Astrocyte (in vitro differentiated cells and primary cell): Measurements from ENCODE around the gene C3. TPM values are rescaled to one million over a fixed set of nuclear protein-coding genes. Genes with fewer than 3 reads are reported as not detected.

Source experiments
- DNase-seq: peaks from one replicate; pipeline ENCODE4 v3.0.0-alpha.2; 2010; ENCODE audit warnings: low read depth
- FAIRE-seq: peaks from 2 replicates; lab custom pipeline; 2011; peaks lifted over from hg19 to GRCh38; lab: Jason Lieb, UNC
- H2AFZ ChIP-seq: 2 replicates; pipeline ENCODE4 v1.6.0; 2012; ENCODE audit warnings: low read depth, low read length, inconsistent platforms
- H3K27ac ChIP-seq: 2 replicates; pipeline ENCODE4 v1.5.1; 2011; ENCODE audit warnings: low read depth, low read length, inconsistent platforms
- H3K27me3 ChIP-seq: 2 replicates; pipeline ENCODE4 v1.6.0; 2011; ENCODE audit warnings: low read length, inconsistent platforms; ENCODE audit not compliant: insufficient read depth
- H3K36me3 ChIP-seq: 2 replicates; pipeline ENCODE4 v1.5.1; 2011; ENCODE audit warnings: low read length, inconsistent platforms; ENCODE audit not compliant: insufficient read depth
- H3K4me1 ChIP-seq: 2 replicates; pipeline ENCODE4 v1.5.1; 2011; ENCODE audit warnings: low read length, inconsistent platforms; ENCODE audit not compliant: insufficient read depth
- H3K4me2 ChIP-seq: 2 replicates; pipeline ENCODE4 v1.6.0; 2012; ENCODE audit warnings: low read length, inconsistent platforms
- H3K4me3 ChIP-seq: 2 replicates; pipeline ENCODE4 v1.5.1; 2011; ENCODE audit warnings: low read depth, mild to moderate bottlenecking, low read length, inconsistent platforms; ENCODE audit not compliant: insufficient read depth
- H3K79me2 ChIP-seq: 2 replicates; pipeline ENCODE4 v1.6.0; 2012; ENCODE audit warnings: mild to moderate bottlenecking, low read length, inconsistent platforms; ENCODE audit not compliant: insufficient read depth
- H3K9ac ChIP-seq: 2 replicates; pipeline ENCODE4 v1.6.0; 2012; ENCODE audit warnings: mild to moderate bottlenecking, low read length, inconsistent platforms
- H3K9me3 ChIP-seq: 2 replicates; pipeline ENCODE4 v1.5.1; 2012; ENCODE audit warnings: low read depth, mild to moderate bottlenecking, low read length, inconsistent platforms; ENCODE audit not compliant: insufficient read depth
- H4K20me1 ChIP-seq: 2 replicates; pipeline ENCODE4 v1.6.0; 2012; ENCODE audit warnings: low read length, inconsistent platforms; ENCODE audit not compliant: insufficient read depth
- H3K27ac Mint-ChIP-seq: one replicate; pipeline ENCODE4 v1.8.0; 2021; ENCODE audit warnings: mild to moderate bottlenecking, mixed read lengths; ENCODE audit not compliant: unreplicated experiment
- H3K27me3 Mint-ChIP-seq: one replicate; pipeline ENCODE4 v1.8.0; 2021; ENCODE audit warnings: low read depth, mixed read lengths; ENCODE audit not compliant: unreplicated experiment
- H3K36me3 Mint-ChIP-seq: one replicate; pipeline ENCODE4 v1.8.0; 2021; ENCODE audit warnings: low read depth, mixed read lengths; ENCODE audit not compliant: unreplicated experiment
- H3K4me1 Mint-ChIP-seq: one replicate; pipeline ENCODE4 v1.8.0; 2021; ENCODE audit warnings: low read depth, mixed read lengths; ENCODE audit not compliant: unreplicated experiment
- H3K4me3 Mint-ChIP-seq: one replicate; pipeline ENCODE4 v1.8.0; 2021; ENCODE audit warnings: mild to moderate bottlenecking, moderate library complexity, mixed read lengths; ENCODE audit not compliant: unreplicated experiment
- H3K9me3 Mint-ChIP-seq: one replicate; pipeline ENCODE4 v1.8.0; 2021; ENCODE audit warnings: mild to moderate bottlenecking, mixed read lengths; ENCODE audit not compliant: unreplicated experiment
- CTCF ChIP-seq: IDR thresholded peaks from 2 replicates; pipeline ENCODE4 v1.5.1; 2011; ENCODE audit warnings: low read depth, mild to moderate bottlenecking, inconsistent platforms, low read length, moderate library complexity; ENCODE audit not compliant: insufficient read depth
- EZH2 ChIP-seq: IDR thresholded peaks from 2 replicates; pipeline ENCODE4 v1.6.1; 2012; ENCODE audit warnings: mild to moderate bottlenecking, low read length, inconsistent platforms; ENCODE audit not compliant: insufficient read depth
- total RNA-seq: library from RNA; stranded (reverse); gene quantifications from 2 replicates; pipeline ENCODE4 v1.2.1, GENCODE V29; 2021

Gene C3
- total RNA-seq, 1 donor from 2014 or later = 2.4 TPM

GRCh38 chr19:6718741-6719539 lies 1.5 kb downstream of the C3 start:
- TF ChIP-seq CTCF = no peak
- no peak for TF ChIP-seq EZH2
- FAIRE-seq = no peak
- Mint-ChIP-seq H3K27me3 (peaks cover 8% of the 10 kb centered on the region), H3K4me1 (peaks cover 2% of the 10 kb centered on the region), H3K9me3 (peaks cover 7% of the 10 kb centered on the region), H3K27ac (no peak overlapping the region), H3K36me3 (no peaks in the 10 kb centered on the region), H3K4me3 (no peak overlapping the region)
- H3K9me3 ChIP-seq = peaks cover 4% of the 10 kb centered on the region
- H3K9ac ChIP-seq = no peak overlapping the region
- no peaks in the 10 kb centered on the region for H3K79me2 ChIP-seq
- H3K27me3 ChIP-seq = no peaks in the 10 kb centered on the region
- no peaks in the 10 kb centered on the region for H3K4me1 ChIP-seq
- H3K27ac ChIP-seq = no peak overlapping the region
- H3K4me2 ChIP-seq = no peak overlapping the region
- no peak overlapping the region for H3K4me3 ChIP-seq
- DNase-seq = no peak
- no peaks in the 10 kb centered on the region for H4K20me1 ChIP-seq
- no peak overlapping the region for H2AFZ ChIP-seq
- H3K36me3 ChIP-seq = no peaks in the 10 kb centered on the region

- Mint-ChIP-seq H3K27me3 (peaks cover 8% of the 10 kb centered on the region), H3K4me3 (no peak overlapping the region)
These were observed 2.2 kb downstream of the C3 start for GRCh38 chr19:6718111-6718740.

More at GRCh38 chr19:6718111-6718740, 2.2 kb downstream of the C3 start:
- H3K36me3 Mint-ChIP-seq = no peaks in the 10 kb centered on the region
- Histone ChIP-seq H3K27me3 (no peaks in the 10 kb centered on the region), H4K20me1 (no peaks in the 10 kb centered on the region), H3K9me3 (peaks cover 4% of the 10 kb centered on the region), H3K36me3 (no peaks in the 10 kb centered on the region), H2AFZ (no peak overlapping the region), H3K4me2 (no peak overlapping the region), H3K79me2 (no peaks in the 10 kb centered on the region), H3K27ac (no peak overlapping the region), H3K9ac (no peak overlapping the region), H3K4me3 (no peak overlapping the region), H3K4me1 (no peaks in the 10 kb centered on the region)
- no peak for DNase-seq
- TF ChIP-seq CTCF (no peak), EZH2 (no peak)
- H3K4me1 Mint-ChIP-seq = no peaks in the 10 kb centered on the region
- no peak for FAIRE-seq
- H3K9me3 Mint-ChIP-seq = peaks cover 7% of the 10 kb centered on the region
- no peak overlapping the region for H3K27ac Mint-ChIP-seq
